Keratinocyte (primary cell): ENCODE data around the gene ZBTB8OS.

Experiments
- CTCF ChIP-seq, 3 experiments: IDR thresholded peaks in 1 of 3; conservative IDR thresholded peaks in 1 of 3; optimal IDR thresholded peaks in 1 of 3; 2 replicates in 2 of 3; 3 replicates in 1 of 3; pipeline versions ENCODE3 to v1.5.1; 2011; ENCODE audit warnings: low read length in 3 of 3, mild to moderate bottlenecking in 3 of 3, moderate library complexity in 2 of 3, control low read depth in 1 of 3, inconsistent platforms in 1 of 3; ENCODE audit not compliant: insufficient read depth in 2 of 3; ENCODE audit errors: extremely low read depth in 1 of 3
- EZH2 ChIP-seq: IDR thresholded peaks from one replicate; pipeline ENCODE4 v1.6.1; 2012; ENCODE audit warnings: inconsistent platforms, mild to moderate bottlenecking, low read length, moderate library complexity

- TF ChIP-seq CTCF (optimal IDR thresholded peaks at IDR 0.05 in 1 of 3, IDR thresholded peaks at IDR 0.05 in 1 of 3, conservative IDR thresholded peaks at IDR 0.05 in 1 of 3; ENCODE audit: extremely low read depth in 1 of 3, insufficient read depth in 2 of 3, low read length in 3 of 3) (no peak), EZH2 (no peak)
Observed at GRCh38 chr1:32681999-32682398, 31.6 kb upstream of the ZBTB8OS start.
